ENCODE results near the gene SNTG2.

Gene SNTG2

GRCh38 chr2:943461-943797 lies 7.2 kb upstream of the SNTG2 start:
- ATAC-seq (ENCODE audit: low read depth), result no peak
- no peak overlapping the region for H3K4me3 ChIP-seq (ENCODE audit: severe bottlenecking)
- H3K9me3 ChIP-seq (ENCODE audit: severe bottlenecking), result peaks cover 2% of the 10 kb centered on the region
- DNase-seq (ENCODE audit: low spot score), result no peak
- H3K4me1 ChIP-seq (ENCODE audit: insufficient read depth, poor library complexity, severe bottlenecking), result no peaks in the 10 kb centered on the region
- no peaks in the 10 kb centered on the region for H3K27me3 ChIP-seq (ENCODE audit: insufficient read depth, poor library complexity, severe bottlenecking)
- no peaks in the 10 kb centered on the region for H3K36me3 ChIP-seq (ENCODE audit: low read depth)
- no peak for TF ChIP-seq CTCF (IDR thresholded peaks at IDR 0.05; ENCODE audit: poor library complexity, severe bottlenecking)
- no peak overlapping the region for H3K27ac ChIP-seq (ENCODE audit: poor library complexity, severe bottlenecking)

- no peak for TF ChIP-seq CTCF (IDR thresholded peaks at IDR 0.05; ENCODE audit: poor library complexity, severe bottlenecking)
- H3K9me3 ChIP-seq (ENCODE audit: severe bottlenecking), result peaks cover 2% of the 10 kb centered on the region
- ATAC-seq (ENCODE audit: low read depth) (no peak), DNase-seq (ENCODE audit: low spot score) (no peak)
- no peak overlapping the region for H3K4me3 ChIP-seq (ENCODE audit: severe bottlenecking)
- no peak overlapping the region for H3K27ac ChIP-seq (ENCODE audit: poor library complexity, severe bottlenecking)
- H3K36me3 ChIP-seq (ENCODE audit: low read depth), result no peaks in the 10 kb centered on the region
- H3K27me3 ChIP-seq (ENCODE audit: insufficient read depth, poor library complexity, severe bottlenecking), result peaks cover 3% of the 10 kb centered on the region
- H3K4me1 ChIP-seq (ENCODE audit: insufficient read depth, poor library complexity, severe bottlenecking), result no peaks in the 10 kb centered on the region
Measured at GRCh38 chr2:943821-944220, 6.8 kb upstream of the SNTG2 start.

- H3K4me3 ChIP-seq (ENCODE audit: severe bottlenecking), result no peak overlapping the region
- no peak for ATAC-seq (ENCODE audit: low read depth)
- peaks cover 12% of the 10 kb centered on the region for H3K27me3 ChIP-seq (ENCODE audit: insufficient read depth, poor library complexity, severe bottlenecking)
- no peaks in the 10 kb centered on the region for H3K4me1 ChIP-seq (ENCODE audit: insufficient read depth, poor library complexity, severe bottlenecking)
- H3K9me3 ChIP-seq (ENCODE audit: severe bottlenecking), result peaks cover 2% of the 10 kb centered on the region
- DNase-seq (ENCODE audit: low spot score), result no peak
- H3K36me3 ChIP-seq (ENCODE audit: low read depth), result no peaks in the 10 kb centered on the region
- no peak for TF ChIP-seq CTCF (IDR thresholded peaks at IDR 0.05; ENCODE audit: poor library complexity, severe bottlenecking)
- H3K27ac ChIP-seq (ENCODE audit: poor library complexity, severe bottlenecking), result no peak overlapping the region
Measured at GRCh38 chr2:944693-945092, 6.0 kb upstream of the SNTG2 start.

GRCh38 chr2:945104-945503 lies 5.5 kb upstream of the SNTG2 start:
- no peak for ATAC-seq (ENCODE audit: low read depth)
- Histone ChIP-seq H3K4me3 (ENCODE audit: severe bottlenecking) (no peak overlapping the region), H3K9me3 (ENCODE audit: severe bottlenecking) (peaks cover 2% of the 10 kb centered on the region), H3K4me1 (ENCODE audit: insufficient read depth, poor library complexity, severe bottlenecking) (no peaks in the 10 kb centered on the region), H3K27me3 (ENCODE audit: insufficient read depth, poor library complexity, severe bottlenecking) (peaks cover 16% of the 10 kb centered on the region), H3K36me3 (ENCODE audit: low read depth) (no peaks in the 10 kb centered on the region), H3K27ac (ENCODE audit: poor library complexity, severe bottlenecking) (no peak overlapping the region)
- no peak for DNase-seq (ENCODE audit: low spot score)
- no peak for TF ChIP-seq CTCF (IDR thresholded peaks at IDR 0.05; ENCODE audit: poor library complexity, severe bottlenecking)

- DNase-seq (ENCODE audit: low spot score) (no peak), ATAC-seq (ENCODE audit: low read depth) (no peak)
- H3K27me3 ChIP-seq (ENCODE audit: insufficient read depth, poor library complexity, severe bottlenecking), result peaks cover 20% of the 10 kb centered on the region
- H3K4me1 ChIP-seq (ENCODE audit: insufficient read depth, poor library complexity, severe bottlenecking), result no peaks in the 10 kb centered on the region
- H3K36me3 ChIP-seq (ENCODE audit: low read depth), result no peaks in the 10 kb centered on the region
- H3K27ac ChIP-seq (ENCODE audit: poor library complexity, severe bottlenecking), result no peak overlapping the region
- TF ChIP-seq CTCF (IDR thresholded peaks at IDR 0.05; ENCODE audit: poor library complexity, severe bottlenecking), result no peak
- H3K4me3 ChIP-seq (ENCODE audit: severe bottlenecking), result no peak overlapping the region
- peaks cover 2% of the 10 kb centered on the region for H3K9me3 ChIP-seq (ENCODE audit: severe bottlenecking)
Measured at GRCh38 chr2:946073-946948, 4.3 kb upstream of the SNTG2 start.
